ENCODE measurements around the gene ZRANB3.

Gene ZRANB3

GRCh38 chr2:135238651-135239050, 292.4 kb downstream of the ZRANB3 start:
- FAIRE-seq, result no peak

GRCh38 chr2:135230150-135230549, 300.9 kb downstream of the ZRANB3 start:
- FAIRE-seq, result no peak

DNA sequence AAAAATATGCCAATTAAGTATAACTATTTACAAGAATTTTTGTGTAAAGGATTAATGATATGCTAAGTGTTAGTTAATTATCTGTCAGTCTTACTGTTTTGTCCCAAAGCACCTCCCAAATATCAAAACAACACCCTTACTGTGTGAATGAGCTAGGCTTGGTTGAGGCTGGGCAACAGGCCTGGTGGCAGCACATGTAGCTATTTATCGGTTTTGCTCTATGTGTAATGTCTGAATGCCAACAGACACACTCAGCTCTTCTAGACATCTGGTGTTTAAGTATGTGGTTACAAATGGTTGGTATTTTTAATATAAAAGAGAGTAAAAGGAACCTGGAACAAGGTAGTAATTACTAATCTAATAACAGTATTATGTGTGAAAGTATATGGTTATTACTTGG, 303.6 kb downstream of the ZRANB3 start:
- no peak for FAIRE-seq

- FAIRE-seq, result no peak
These were observed 304.1 kb downstream of the ZRANB3 start for GRCh38 chr2:135226961-135227360.

- FAIRE-seq, result no peak
These were observed 305.2 kb downstream of the ZRANB3 start for GRCh38 chr2:135225781-135226180.

DNA sequence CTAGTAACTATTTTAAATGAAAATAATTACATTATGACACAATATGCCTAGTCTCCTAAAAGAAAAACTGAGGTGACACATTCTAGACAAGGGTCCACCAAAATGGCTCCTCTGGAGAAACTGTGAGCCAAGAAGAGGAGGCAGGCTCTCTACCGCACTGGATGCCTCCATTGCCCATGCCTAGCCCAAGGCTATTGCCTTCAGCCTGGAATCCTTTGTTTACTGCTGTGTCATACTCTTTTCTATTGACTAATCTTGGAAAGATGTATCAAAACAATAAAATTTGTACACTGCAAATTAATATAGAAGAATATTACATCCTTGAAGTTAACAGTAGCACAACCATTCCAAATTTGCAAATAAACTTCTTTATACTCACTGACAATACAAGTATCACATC, 311.8 kb downstream of the ZRANB3 start:
- FAIRE-seq, result no peak

- FAIRE-seq, result no peak
These were observed 312.6 kb downstream of the ZRANB3 start for GRCh38 chr2:135218426-135218825.

- no peak for FAIRE-seq
These were observed 318.3 kb downstream of the ZRANB3 start for GRCh38 chr2:135212757-135213156.

DNA sequence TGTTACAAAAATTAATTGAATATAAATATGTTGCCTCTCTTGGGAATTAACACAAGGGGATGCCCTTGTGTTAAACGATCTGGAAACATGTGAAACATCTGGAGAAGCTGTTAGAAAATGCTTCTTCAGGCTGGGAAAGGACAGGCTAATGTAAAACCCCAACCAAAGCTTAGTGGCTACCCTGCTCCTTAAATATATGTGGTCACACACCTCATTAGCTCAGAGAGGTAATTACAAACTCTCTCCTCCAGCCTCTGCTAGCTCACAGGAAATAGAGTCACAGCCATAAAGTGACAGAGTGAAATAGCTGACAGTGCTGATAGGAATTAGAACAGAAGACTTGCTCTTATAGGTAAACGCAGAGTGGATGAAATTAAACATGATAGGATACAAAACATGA, 323.0 kb downstream of the ZRANB3 start:
- FAIRE-seq, result no peak

GRCh38 chr2:135203944-135204343, 327.1 kb downstream of the ZRANB3 start:
- no peak for FAIRE-seq

GRCh38 chr2:135202751-135203150, 328.3 kb downstream of the ZRANB3 start:
- FAIRE-seq, result no peak

DNA sequence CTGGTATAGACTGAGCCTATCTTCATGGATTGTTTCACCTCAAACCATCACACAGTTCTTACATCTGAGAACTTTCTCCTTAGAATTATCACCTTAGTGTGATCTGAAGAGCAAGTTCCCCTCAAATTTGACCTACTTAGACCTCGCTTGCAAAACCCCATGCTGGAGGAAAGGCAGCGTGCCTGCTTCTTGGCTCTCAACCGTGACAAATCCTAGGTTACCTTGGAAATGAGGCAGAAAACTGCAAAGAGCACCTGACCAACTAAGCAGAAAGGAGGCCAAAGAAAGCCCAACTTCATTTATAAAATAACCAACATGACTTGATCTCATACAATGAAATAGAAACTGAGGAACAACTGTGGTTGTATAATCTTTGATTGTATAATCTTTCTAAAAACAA, 332.5 kb downstream of the ZRANB3 start:
- no peak for FAIRE-seq

DNA sequence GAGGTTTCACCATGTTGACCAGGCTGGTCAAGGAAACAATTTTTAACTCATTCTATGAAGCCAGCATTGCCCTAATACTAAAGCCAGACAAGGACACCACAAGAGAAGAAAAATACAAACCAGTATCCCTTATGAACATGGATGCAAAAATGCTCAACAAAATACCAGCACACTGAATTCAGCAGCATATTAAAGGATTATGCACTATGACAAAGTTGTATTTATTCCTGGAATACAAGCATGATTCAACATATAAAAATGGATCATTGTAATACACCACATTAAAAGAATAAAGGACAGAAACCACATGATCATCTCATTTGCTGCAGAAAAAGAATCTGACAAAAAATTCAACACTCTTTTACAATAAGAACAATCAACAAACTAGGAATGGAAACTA, 340.2 kb downstream of the ZRANB3 start:
- FAIRE-seq, result no peak

GRCh38 chr2:135189148-135189547, 341.9 kb downstream of the ZRANB3 start:
- FAIRE-seq, result no peak

DNA sequence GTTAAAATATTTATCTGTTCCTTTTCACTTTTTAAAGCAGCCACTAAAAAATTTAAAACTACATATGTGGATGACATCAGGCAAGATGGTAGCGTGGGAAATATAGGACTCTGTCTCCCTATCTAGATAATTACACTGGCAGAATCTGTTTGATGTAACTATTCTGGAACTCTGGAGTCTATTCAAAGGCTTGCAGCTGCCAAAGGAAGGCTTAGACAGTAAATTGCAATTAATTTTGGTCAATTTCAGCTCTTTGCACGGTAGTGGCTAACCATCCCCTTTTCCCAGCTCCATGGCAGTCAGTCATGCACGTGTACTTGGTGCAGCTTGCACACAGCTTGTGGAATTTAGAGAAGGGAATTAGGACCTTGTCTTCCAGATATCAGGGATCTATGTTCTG, 343.7 kb downstream of the ZRANB3 start:
- no peak for FAIRE-seq

DNA sequence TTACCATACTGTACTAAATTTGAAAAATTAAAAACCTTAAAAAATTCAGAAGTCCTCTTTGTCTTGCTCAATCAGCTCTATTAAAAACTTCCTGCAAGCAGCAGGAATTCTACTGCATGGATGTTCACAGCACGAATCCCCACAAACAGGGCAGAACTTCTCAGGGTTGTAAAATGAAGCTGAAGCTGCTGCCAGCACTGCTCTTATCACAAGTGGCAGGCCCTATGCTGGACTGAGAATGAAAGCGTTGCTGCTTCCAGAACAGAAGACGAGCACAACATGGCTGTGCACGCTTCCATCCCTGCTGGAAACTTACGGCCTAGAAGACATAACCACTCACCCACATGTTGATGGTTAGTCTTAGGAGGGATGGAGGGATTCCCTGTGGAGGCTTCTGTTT, 345.0 kb downstream of the ZRANB3 start:
- FAIRE-seq, result no peak

GRCh38 chr2:135183822-135184221, 347.2 kb downstream of the ZRANB3 start:
- FAIRE-seq, result no peak

DNA sequence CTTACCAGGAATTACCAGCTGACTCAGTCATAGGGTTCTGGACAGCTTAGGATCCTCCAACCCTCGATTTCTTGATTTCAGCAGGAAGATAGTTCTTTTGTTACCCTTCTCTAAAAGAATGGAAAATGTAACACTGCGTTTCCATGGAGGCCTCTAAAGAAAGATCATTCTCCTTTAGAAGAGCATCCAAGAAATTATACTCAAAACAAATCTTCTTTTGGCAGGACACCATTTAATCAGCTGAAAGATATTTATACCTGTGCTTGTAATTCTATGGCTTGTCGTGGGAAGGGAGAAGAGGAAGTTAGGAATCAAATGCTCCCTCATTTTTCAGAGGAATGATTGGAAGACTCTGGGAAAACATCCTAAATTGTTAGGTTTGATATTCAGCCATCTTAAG, 348.4 kb downstream of the ZRANB3 start:
- FAIRE-seq, result no peak

GRCh38 chr2:135182190-135182589, 348.8 kb downstream of the ZRANB3 start:
- no peak for FAIRE-seq

DNA sequence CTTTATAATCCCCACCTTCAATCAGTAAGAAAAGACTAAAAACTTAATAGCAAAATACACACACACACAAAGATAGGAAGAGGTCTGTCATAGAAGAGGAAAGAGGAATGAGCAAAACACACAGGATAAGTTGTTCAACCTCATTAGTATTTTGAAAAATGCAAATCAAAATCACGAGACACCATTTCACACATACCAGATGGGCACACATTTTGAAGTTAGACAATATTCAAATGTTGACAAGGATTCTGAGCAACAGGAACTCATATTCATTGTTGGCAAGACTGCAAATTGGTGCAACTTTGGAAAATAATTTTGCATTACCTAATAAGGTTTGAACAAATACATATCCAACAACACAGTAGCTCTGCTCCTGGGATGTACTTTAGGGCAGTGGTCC, 351.3 kb downstream of the ZRANB3 start:
- FAIRE-seq, result no peak

DNA sequence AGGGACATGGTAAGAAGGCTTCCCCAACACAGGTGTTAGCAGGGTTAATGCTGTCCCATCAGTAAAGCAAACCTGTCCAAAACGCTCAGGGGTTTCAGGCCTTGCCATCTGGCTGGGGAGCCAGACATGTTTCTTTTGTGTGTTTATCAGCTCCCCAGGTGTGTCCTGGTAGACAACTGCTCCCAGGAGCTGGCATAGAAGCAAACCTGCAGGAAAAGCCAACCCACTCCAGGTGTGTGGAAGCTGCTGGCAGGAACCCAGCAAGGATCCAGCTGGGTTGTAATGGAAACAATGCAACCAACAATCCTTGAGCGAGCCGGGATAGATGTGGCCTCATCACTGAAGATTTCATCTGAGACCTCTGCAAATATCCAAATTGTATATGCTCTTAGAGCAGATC, 355.8 kb downstream of the ZRANB3 start:
- no peak for FAIRE-seq

DNA sequence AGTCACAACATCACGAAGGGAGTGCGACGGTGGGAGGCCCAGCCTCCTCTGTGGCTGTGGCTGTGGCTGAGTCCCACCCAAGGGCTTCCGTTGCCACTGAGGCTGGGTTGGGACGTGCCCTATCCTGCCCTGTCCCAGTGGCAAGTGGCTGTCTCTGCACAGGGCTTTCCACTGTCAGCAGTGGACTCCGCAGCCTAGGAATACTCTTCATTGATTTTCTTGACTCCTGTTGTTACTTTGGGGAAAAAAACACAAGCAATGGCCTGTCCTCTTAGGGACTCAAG, 356.3 kb downstream of the ZRANB3 start:
- FAIRE-seq, result no peak

DNA sequence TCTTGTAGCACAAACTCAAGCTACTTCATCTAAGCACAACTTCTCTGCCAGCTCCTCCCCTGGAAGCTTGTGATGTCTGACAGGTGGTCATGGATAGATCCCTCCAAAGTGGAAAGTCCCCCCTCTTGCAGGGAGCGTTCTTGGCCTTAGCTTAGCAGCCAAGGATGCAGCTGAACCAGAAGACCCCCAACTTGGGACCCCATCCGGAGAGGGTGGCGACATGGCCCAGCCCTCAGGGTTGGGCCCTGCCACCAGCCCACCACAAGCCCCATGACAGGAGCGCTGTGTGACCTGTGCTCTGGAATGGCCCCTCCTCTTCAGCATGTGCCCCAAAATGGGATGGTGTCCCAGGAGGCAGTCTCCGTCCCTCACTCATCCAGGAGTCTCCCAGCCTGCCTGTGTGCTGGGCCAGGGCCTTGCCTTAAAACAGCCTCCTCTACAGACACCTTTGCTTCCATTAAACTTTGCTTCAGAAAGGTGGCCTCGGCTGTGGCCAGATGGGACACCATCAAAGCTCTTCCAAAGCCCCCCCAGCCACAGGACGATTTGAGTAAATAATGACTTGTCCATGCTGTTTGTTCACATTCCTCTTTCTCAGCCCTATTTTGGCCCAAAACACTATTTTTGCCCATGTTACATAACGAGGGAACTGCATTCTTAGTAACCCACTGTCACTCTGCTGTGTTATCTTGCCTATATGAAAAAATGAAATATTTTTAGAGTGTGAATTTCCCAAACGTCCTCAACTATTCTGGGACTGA, 356.8 kb downstream of the ZRANB3 start:
- no peak for FAIRE-seq

GRCh38 chr2:135169900-135170753, 360.9 kb downstream of the ZRANB3 start:
- FAIRE-seq, result no peak

All from TTC549 (cell line).